ENCODE measurements around the gene PPP2R3A. TPM values are rescaled to one million over a fixed set of nuclear protein-coding genes. Genes with fewer than 3 reads are reported as not detected.

PPP2R3A gene
- total RNA-seq, 1 donor from 2014 or later = 14.8 TPM

DNA sequence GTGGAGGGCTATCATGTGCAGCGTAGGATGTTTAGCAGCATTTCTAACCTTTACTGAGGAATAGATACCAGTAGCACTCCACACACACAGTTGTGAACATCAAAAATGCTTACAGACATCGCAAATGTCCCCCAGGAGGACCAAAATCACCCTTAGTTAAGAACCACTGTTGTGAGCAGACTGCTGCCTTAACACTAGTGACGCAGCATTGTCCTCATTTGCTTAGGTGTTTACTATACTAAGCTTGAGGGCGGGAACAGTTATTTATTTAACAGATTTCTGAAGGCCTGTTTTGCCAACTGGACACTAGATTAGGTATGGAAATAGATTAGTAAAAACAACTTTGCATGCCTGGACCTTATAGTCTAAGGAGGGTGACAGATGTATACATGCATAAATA, 2.3 kb downstream of the PPP2R3A start:
- TF ChIP-seq, protein P1, sequence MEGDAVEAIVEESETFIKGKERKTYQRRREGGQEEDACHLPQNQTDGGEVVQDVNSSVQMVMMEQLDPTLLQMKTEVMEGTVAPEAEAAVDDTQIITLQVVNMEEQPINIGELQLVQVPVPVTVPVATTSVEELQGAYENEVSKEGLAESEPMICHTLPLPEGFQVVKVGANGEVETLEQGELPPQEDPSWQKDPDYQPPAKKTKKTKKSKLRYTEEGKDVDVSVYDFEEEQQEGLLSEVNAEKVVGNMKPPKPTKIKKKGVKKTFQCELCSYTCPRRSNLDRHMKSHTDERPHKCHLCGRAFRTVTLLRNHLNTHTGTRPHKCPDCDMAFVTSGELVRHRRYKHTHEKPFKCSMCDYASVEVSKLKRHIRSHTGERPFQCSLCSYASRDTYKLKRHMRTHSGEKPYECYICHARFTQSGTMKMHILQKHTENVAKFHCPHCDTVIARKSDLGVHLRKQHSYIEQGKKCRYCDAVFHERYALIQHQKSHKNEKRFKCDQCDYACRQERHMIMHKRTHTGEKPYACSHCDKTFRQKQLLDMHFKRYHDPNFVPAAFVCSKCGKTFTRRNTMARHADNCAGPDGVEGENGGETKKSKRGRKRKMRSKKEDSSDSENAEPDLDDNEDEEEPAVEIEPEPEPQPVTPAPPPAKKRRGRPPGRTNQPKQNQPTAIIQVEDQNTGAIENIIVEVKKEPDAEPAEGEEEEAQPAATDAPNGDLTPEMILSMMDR (IDR thresholded peaks at IDR 0.05) = no peak
- Mint-ChIP-seq H3K36me3 (ENCODE audit: low read depth) (peaks cover 3% of the 10 kb centered on the region), H3K4me1 (ENCODE audit: low read depth) (peaks cover 42% of the 10 kb centered on the region), H3K27me3 (ENCODE audit: low read depth) (no peaks in the 10 kb centered on the region), H3K27ac (ENCODE audit: unreplicated experiment) (no peak overlapping the region), H3K9me3 (ENCODE audit: low read depth) (no peaks in the 10 kb centered on the region), H3K4me3 (ENCODE audit: unreplicated experiment) (peak overlapping the region; percentile 81)
- no peak for DNase-seq (ENCODE audit: low spot score)

DNA sequence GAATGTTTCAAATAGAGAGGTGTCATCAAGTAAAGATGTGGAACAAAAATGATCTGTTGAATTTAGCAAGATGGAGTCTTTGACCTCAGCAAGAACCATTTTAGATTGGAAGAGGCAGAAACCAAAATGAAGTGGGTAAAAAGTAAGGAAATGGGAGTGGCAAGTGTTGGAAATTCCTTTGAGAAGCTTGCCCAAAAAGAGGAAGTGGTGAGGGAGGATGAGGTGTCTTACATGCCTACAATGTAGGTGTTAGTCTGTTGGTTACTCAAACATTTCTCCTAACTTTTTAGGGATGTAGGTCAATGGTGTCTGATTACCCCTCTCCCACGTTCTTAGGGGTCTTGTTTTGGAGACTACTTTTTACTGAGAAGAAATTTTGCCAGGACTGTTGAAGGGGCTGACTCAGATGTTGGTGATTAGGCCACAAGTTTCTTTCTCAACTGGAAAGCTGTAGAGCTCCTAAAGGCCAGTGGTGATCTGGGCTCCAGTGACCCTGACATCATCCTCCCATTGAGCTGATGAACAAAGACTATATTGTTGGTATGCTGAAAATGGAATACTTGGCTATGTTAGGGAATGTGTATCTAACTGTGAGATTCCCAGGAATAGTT, 5.1 kb downstream of the PPP2R3A start:
- H3K4me3 Mint-ChIP-seq (ENCODE audit: unreplicated experiment) = no peak overlapping the region
- H3K27ac Mint-ChIP-seq (ENCODE audit: unreplicated experiment) = no peak overlapping the region
- H3K4me1 Mint-ChIP-seq (ENCODE audit: low read depth) = peaks cover 48% of the 10 kb centered on the region
- H3K36me3 Mint-ChIP-seq (ENCODE audit: low read depth) = peaks cover 3% of the 10 kb centered on the region
- no peak for DNase-seq (ENCODE audit: low spot score)
- TF ChIP-seq, protein P1 (IDR thresholded peaks at IDR 0.05) = no peak
- H3K27me3 Mint-ChIP-seq (ENCODE audit: low read depth) = no peaks in the 10 kb centered on the region
- no peaks in the 10 kb centered on the region for H3K9me3 Mint-ChIP-seq (ENCODE audit: low read depth)

DNA sequence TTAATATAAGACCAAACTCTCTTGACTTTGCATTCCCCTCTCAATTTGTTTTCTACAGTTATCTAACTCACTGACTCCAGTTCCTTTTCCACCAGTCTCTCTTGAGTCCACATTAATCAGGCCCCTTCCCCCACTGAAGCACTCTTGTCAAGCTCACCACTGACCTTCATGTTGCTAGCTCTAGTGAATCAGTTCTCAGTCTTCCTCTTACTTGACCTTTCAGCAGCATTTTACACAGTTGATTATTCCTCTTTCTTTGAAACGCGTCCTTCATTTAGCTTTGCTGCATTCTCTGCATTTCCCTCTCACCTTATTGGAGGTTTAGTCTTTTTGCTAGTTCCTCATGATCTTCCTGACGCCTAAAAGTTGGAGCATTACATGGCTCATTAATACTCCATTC, 8.3 kb downstream of the PPP2R3A start:
- H3K4me1 Mint-ChIP-seq (ENCODE audit: low read depth) = peaks cover 23% of the 10 kb centered on the region
- H3K27me3 Mint-ChIP-seq (ENCODE audit: low read depth) = no peaks in the 10 kb centered on the region
- no peak for DNase-seq (ENCODE audit: low spot score)
- H3K9me3 Mint-ChIP-seq (ENCODE audit: low read depth) = no peaks in the 10 kb centered on the region
- H3K27ac Mint-ChIP-seq (ENCODE audit: unreplicated experiment) = no peak overlapping the region
- TF ChIP-seq, protein P1 (IDR thresholded peaks at IDR 0.05) = no peak
- no peak overlapping the region for H3K4me3 Mint-ChIP-seq (ENCODE audit: unreplicated experiment)
- H3K36me3 Mint-ChIP-seq (ENCODE audit: low read depth) = peaks cover 3% of the 10 kb centered on the region

DNA sequence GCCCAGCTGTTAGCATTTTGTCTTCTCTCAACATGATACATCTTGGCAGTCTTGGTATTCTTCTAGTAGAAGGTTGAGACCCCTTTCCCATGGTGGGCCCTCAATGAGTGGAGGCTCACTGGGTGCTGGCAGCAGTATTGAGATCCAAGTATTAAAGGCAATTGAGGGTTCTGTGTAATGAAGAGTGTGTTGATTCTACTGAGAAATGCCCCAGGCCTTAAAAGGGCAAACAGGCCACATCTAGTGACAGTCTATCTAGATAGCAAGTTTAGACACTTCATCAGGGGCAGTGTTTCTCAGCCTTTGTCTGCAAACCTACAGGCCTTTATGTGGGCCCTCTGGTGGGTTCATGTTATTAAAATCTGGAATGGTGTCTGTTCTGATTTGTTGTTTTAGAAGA, 9.5 kb downstream of the PPP2R3A start:
- H3K4me1 Mint-ChIP-seq (ENCODE audit: low read depth) = peaks cover 17% of the 10 kb centered on the region
- TF ChIP-seq, protein P1 (IDR thresholded peaks at IDR 0.05) = no peak
- DNase-seq (ENCODE audit: low spot score) = no peak
- no peaks in the 10 kb centered on the region for H3K9me3 Mint-ChIP-seq (ENCODE audit: low read depth)
- H3K27me3 Mint-ChIP-seq (ENCODE audit: low read depth) = no peaks in the 10 kb centered on the region
- no peak overlapping the region for H3K4me3 Mint-ChIP-seq (ENCODE audit: unreplicated experiment)
- no peaks in the 10 kb centered on the region for H3K36me3 Mint-ChIP-seq (ENCODE audit: low read depth)
- peak overlapping the region; percentile 22 for H3K27ac Mint-ChIP-seq (ENCODE audit: unreplicated experiment)

DNA sequence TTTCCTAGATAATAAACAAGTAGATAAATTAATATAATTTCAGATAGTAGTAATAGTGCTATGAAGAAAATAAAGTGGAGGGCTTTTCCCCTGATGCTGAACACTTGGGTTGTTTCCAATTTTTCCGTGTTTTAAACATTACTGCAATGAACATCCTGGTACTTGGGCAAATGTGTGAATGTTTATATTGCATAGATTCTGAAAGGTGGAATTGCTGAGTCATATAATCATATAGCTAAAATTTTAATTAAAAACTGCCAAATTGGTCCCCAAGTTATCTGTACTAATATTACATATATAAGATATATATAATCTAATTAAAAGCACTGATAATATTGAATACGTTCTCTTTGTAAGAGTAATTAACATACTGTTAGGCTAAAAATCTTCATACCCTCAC, 10.0 kb downstream of the PPP2R3A start:
- TF ChIP-seq, protein P1 (IDR thresholded peaks at IDR 0.05) = no peak
- Mint-ChIP-seq H3K27ac (ENCODE audit: unreplicated experiment) (no peak overlapping the region), H3K4me3 (ENCODE audit: unreplicated experiment) (no peak overlapping the region), H3K36me3 (ENCODE audit: low read depth) (no peaks in the 10 kb centered on the region), H3K4me1 (ENCODE audit: low read depth) (peaks cover 12% of the 10 kb centered on the region), H3K27me3 (ENCODE audit: low read depth) (no peaks in the 10 kb centered on the region), H3K9me3 (ENCODE audit: low read depth) (no peaks in the 10 kb centered on the region)
- no peak for DNase-seq (ENCODE audit: low spot score)

Measured in chondrocyte (in vitro differentiated cells).